NCI-H510A treated with DMSO at 0.1 percent for 48 hours (cell line): Measurements from ENCODE around the gene TMEM151B.
A peak's percentile ranks its signal among the peaks of the same experiment; 100 is the strongest.
"Not testable (repeated sequence)": the region's sequence is repeated elsewhere in the genome, so short reads cannot be mapped to it uniquely, and the experiment has no call there.

Experiments used
- DNase-seq: peaks from one replicate; lab custom pipeline; 2025; lab: John Stamatoyannopoulos, UW

TMEM151B gene

GRCh38 chr6:44333942-44334341 is 63.7 kb downstream of the TMEM151B start:
- DNase-seq: no peak

GRCh38 chr6:44335631-44336030 is 65.4 kb downstream of the TMEM151B start:
- DNase-seq: no peak

GRCh38 chr6:44338228-44339122 is 68.2 kb downstream of the TMEM151B start:
- peak; percentile 88 for DNase-seq

GRCh38 chr6:44339301-44339700 is 69.1 kb downstream of the TMEM151B start:
- DNase-seq: no peak

GRCh38 chr6:44339763-44340625 is 69.7 kb downstream of the TMEM151B start:
- no peak for DNase-seq

- no peak for DNase-seq
Measured at GRCh38 chr6:44341095-44341890, 71.0 kb downstream of the TMEM151B start.

- DNase-seq: no peak
Measured at GRCh38 chr6:44342052-44342451, 71.8 kb downstream of the TMEM151B start.

- DNase-seq: no peak
Measured at GRCh38 chr6:44342489-44342888, 72.2 kb downstream of the TMEM151B start, which contains the start of gene SPATS1. TSS of gene SPATS1 (plus strand) at chr6:44342650. CDS start at chr6:44343096, 446 bp downstream.

GRCh38 chr6:44346818-44347217 is 76.6 kb downstream of the TMEM151B start:
- not testable (repeated sequence) for DNase-seq

GRCh38 chr6:44349904-44350649 is 79.8 kb downstream of the TMEM151B start:
- DNase-seq: no peak

GRCh38 chr6:44350650-44350994 is 80.4 kb downstream of the TMEM151B start:
- not testable (repeated sequence) for DNase-seq

- no peak for DNase-seq
Measured at GRCh38 chr6:44352259-44352658, 82.0 kb downstream of the TMEM151B start.

- DNase-seq: no peak
Measured at GRCh38 chr6:44353336-44353735, 83.1 kb downstream of the TMEM151B start.

- DNase-seq: no peak
Measured at GRCh38 chr6:44355640-44356039, 85.4 kb downstream of the TMEM151B start.

- no peak for DNase-seq
Measured at GRCh38 chr6:44356487-44356886, 86.2 kb downstream of the TMEM151B start.
